NAMALWA (cell line): ENCODE measurements around the gene EPB41L4A.
"Not testable (repeated sequence)": the region's sequence is repeated elsewhere in the genome, so short reads cannot be mapped to it uniquely, and the experiment has no call there.

Experiments used
- DNase-seq: peaks from one replicate; pipeline ENCODE4 v3.0.0-alpha.2; 2015; ENCODE audit warnings: low spot score

EPB41L4A gene, protein sequence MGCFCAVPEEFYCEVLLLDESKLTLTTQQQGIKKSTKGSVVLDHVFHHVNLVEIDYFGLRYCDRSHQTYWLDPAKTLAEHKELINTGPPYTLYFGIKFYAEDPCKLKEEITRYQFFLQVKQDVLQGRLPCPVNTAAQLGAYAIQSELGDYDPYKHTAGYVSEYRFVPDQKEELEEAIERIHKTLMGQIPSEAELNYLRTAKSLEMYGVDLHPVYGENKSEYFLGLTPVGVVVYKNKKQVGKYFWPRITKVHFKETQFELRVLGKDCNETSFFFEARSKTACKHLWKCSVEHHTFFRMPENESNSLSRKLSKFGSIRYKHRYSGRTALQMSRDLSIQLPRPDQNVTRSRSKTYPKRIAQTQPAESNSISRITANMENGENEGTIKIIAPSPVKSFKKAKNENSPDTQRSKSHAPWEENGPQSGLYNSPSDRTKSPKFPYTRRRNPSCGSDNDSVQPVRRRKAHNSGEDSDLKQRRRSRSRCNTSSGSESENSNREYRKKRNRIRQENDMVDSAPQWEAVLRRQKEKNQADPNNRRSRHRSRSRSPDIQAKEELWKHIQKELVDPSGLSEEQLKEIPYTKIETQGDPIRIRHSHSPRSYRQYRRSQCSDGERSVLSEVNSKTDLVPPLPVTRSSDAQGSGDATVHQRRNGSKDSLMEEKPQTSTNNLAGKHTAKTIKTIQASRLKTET

GRCh38 chr5:112419164-112419985, at the start of gene EPB41L4A:
TSS of gene EPB41L4A (minus strand) at chr5:112419277. CDS start at chr5:112419039, 238 bp downstream.
- DNase-seq = no peak

DNA sequence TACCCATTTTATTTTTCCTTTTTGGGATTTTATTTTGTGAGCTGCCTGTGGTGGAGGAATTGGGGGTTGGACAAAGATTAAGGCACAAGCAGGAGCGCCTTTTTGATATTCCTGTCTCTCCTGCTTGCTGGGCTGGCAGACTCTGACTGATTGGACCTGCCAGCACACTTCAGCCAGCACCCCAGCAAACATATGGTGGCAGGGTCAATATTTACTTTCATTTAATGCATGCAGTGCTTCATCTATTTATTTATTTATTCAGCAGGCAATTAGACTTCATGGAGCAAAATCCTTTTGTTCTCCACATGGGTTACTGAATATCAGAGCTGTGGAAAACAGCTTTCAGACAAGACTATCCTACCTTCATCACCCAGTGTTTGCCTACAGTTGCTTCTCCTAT, 48.4 kb upstream of the EPB41L4A start:
- DNase-seq = no peak

GRCh38 chr5:112466261-112466660, 47.2 kb upstream of the EPB41L4A start:
- DNase-seq = not testable (repeated sequence)

DNA sequence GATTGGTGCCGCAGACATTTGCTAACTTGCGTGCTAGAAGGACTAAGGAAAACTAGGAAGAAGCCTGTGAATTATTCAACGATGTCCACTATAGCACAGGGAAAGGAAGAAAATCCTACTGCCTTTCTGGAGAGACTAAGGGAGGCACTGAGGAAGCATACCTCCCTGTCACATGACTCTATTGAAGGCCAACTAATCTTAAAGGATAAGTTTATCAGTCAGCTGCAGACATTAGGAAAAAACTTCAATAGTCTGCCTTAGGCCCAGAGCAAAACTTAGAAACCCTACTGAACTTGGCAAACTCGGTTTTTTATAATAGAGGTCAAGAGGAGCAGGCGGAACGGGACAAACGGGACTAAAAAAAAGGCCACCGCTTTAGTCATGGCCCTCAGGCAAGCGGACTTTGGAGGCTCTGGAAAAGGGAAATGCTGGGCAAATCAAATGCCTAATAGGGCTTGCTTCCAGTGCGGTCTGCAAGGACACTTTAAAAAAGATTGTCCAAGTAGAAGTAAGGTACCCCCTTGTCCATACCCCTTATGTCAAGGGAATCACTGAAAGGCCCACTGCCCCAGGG, 28.2 kb upstream of the EPB41L4A start:
- not testable (repeated sequence) for DNase-seq

DNA sequence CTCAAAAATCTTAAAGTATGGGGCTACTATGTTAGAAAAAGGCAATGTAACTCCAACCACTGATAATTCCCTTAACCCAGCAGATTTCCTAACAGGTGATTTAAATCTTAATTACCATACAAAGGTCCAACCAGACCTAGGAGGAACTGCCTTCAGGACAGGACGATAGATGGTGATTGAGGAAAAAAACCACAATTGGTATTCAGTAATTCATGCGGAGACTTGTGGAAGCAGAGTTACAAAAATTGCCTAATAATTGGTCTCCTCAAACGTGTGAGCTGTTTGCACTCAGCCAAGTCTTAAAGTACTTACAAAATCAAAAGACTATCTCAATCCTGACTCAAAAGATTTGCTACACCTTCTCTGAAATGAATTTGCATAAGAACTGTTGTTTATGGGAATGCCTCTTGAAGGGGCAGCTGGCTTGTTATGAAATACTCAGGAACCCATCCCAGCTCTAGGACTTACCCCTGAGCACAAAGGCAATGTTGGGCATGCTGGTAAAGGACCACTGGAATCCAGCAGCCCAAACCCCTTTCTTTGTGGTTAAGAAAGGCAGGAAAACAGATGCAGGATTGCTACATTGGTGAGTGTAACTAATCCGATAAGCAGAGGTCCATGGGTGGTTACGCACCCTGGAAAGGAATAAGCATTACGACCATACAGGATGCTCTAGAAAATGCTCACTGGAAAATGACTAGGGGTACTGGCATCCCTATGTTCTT, 26.7 kb upstream of the EPB41L4A start:
- DNase-seq = no peak

- not testable (repeated sequence) for DNase-seq
Measured at GRCh38 chr5:112443932-112444331, 24.9 kb upstream of the EPB41L4A start.

GRCh38 chr5:112440031-112440430, 21.0 kb upstream of the EPB41L4A start:
- DNase-seq = no peak

DNA sequence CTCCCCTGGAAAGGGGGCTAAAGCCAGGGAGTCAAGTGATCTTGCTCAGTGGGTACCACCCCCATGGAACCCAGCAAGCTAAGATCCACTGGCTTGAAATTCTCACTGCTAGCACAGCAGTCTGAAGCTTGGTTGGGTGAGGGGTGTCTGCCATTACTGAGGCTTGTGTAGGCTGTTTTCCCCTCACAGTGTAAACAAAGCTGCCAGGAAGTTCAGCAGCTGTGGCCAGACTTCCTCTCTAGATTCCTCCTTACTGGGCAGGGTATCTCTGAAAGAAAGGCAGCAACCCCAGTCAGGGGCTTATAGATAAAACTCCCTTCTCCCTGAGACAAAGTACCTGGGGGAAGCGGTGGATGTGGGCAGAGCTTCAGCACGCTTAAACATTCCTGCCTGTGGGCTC, 17.1 kb upstream of the EPB41L4A start:
- peak; percentile 15 for DNase-seq

DNA sequence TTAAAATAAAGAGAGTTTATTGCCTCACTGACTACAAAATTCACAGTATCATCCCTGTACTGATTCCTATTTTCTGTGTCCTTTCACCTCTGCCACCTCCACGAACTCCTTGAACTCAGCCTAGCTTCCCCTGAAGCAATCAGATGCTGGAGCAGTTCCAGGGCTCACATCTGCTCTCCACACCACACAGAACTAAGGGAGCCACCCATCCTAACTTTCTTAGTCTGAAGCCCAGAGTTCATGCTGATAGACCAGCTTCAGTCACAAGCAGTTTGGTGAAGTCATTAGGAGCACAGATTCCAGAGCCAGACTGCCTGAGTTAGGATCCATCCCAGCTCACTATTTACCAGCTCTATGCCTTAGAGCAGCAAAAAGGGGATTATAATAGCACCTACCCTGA, 15.6 kb upstream of the EPB41L4A start:
- no peak for DNase-seq

GRCh38 chr5:112426202-112426601, 7.1 kb upstream of the EPB41L4A start:
- not testable (repeated sequence) for DNase-seq

GRCh38 chr5:112419986-112420864, 1.1 kb upstream of the EPB41L4A start:
- DNase-seq = peak; percentile 73

GRCh38 chr5:112418659-112419163, 366 bp downstream of the EPB41L4A start:
- no peak for DNase-seq

- no peak for DNase-seq
Measured at GRCh38 chr5:112417931-112418658, 982 bp downstream of the EPB41L4A start.

GRCh38 chr5:112415552-112415951, 3.5 kb downstream of the EPB41L4A start:
- DNase-seq = no peak

GRCh38 chr5:112413611-112414010, 5.5 kb downstream of the EPB41L4A start:
- no peak for DNase-seq

GRCh38 chr5:112412346-112412745, 6.7 kb downstream of the EPB41L4A start:
- no peak for DNase-seq

GRCh38 chr5:112411903-112412302, 7.2 kb downstream of the EPB41L4A start:
- DNase-seq = no peak

DNA sequence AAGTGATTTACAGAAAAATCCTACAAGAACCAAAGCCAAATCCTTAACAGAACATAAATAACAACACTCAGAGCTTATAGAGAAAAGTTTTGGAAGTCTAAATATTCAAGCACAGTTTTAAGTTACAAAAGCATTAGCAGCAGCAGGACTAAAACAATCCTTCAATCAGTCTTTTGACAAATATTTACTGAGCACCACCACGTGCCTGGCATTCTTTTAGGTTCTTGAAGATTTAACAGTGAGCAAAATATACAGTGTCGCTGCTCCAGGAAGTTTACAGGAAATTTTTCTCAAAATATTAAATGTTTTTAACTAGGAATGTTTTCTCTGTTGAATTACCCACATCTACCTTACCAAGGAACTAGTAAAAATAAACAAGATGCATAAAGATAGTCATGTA, 11.4 kb downstream of the EPB41L4A start:
- DNase-seq = no peak

DNA sequence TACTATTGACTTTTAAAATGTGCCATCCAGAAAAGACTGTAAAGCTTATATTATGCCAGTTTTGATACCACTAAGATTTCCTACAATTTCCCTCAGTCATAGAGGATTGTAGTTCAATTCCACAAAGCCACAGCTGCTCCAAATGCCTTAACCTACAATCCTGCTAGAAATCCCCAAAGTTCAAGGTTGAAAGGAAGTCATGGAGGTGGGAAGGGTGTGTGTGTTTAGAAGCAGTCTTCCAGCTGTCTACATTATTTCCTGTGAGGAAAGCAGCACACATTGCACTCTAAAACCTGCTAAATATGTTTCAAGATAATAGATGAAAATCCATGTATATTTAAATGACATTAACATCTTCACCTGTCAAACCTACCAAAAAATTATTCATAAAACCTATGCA, 11.8 kb downstream of the EPB41L4A start:
- DNase-seq = no peak

DNA sequence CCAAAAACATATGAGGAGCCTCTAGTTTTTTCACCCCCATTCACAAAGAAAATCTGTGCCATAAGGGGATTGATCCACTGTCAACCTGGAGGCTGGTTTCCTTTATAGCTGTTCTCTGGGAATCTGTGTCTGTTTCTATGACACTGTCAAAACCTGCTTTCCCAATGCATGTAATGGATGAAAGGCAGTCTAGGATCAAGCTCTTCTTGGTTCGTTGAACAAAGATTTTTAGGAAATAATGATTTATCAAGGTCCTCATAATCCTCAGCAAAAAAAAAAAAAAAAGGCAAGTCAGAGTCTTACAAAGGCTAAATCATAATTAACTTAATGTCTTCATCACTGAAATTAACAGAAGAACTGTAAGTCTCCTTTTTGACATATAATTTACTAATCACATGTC, 16.0 kb downstream of the EPB41L4A start:
- no peak for DNase-seq
